HG03442 (cell line): Measurements from ENCODE around the gene NAXE.

Experiments
- ATAC-seq: cut with Tn5 transposase; IDR thresholded peaks from one replicate; pipeline ENCODE4 v1.9.1; 2021; ENCODE audit warnings: mild to moderate bottlenecking, moderate library complexity; ENCODE audit not compliant: unreplicated experiment

Gene NAXE

DNA sequence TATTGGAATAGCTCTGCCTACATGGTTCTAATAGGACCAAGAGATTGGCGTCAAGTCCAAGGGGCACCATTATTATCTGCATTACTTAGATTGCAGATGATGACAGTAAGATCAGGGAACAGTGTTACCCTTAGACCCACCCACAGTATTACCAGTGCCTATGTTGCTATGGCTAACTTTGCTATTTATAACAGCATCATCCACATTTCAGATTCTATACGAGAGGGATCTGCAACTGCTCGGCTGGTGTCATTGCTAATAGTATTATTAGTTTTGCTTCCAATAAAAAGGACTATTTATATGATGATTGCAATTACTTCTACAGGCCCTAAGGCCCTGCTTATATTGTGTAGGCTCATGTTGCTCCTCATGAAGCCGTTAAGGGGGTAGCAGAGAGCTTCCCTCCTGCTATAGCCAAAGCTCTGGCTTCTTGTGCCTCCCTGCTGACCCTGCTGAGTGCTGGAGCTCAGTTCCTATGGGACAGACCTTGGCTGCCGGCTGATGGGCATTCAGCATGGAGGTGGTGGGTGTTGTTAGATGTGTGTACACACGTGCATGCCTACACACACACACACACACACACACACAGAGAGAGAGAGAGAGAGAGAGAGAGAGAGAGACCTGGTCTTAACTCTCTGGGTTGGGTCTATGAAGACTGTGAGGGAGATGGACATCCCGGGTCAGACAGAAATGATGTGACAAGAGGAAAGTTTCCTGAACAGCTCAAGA, 51.6 kb downstream of the NAXE start:
- no peak for ATAC-seq

DNA sequence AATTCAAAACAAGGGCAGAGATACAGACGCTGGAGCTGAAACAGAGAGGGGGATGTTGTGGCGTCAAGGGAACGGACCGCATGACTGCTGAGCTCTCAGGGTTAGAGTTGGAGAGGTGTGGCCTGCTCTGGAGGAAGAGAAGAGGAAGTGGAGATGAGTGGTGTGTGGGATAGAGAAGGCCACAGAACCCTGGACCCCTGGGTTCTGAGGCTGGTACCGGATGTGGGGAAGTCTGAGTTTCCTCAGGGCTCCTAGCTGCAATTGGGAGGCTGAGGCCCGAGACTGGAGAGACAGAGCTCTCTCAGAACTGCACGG, 52.2 kb downstream of the NAXE start:
- no peak for ATAC-seq
